ENCODE data around the gene GAN.

- TF ChIP-seq CTCF (IDR thresholded peaks at IDR 0.05): no peak
- TF ChIP-seq POLR2A (IDR thresholded peaks at IDR 0.05): no peak
These were observed 44.1 kb downstream of the GAN start for GRCh38 chr16:81358860-81359259.
